Neutrophil (primary cell): ENCODE measurements around the gene BANF2.

Source experiments
- H3K27ac ChIP-seq: fragments of 200-600 bp; sonication (generic); 2 replicates; pipeline ENCODE4 v1.5.1; 2016; ENCODE audit warnings: mild to moderate bottlenecking, moderate library complexity
- H3K27me3 ChIP-seq: fragments of 200-600 bp; sonication (generic); 2 replicates; pipeline ENCODE4 v1.6.0; 2016; ENCODE audit warnings: mild to moderate bottlenecking
- H3K36me3 ChIP-seq: fragments of 200-600 bp; sonication (generic); 2 replicates; pipeline ENCODE4 v1.5.1; 2017
- H3K4me1 ChIP-seq, 2 experiments: fragments of 200-600 bp in 1 of 2; sonication (generic) in 1 of 2; 1 replicate in 1 of 2; 2 replicates in 1 of 2; pipeline versions ENCODE4 v1.5.1 to v1.6.1; 2013 to 2016; ENCODE audit warnings: low read depth in 1 of 2, low read length in 1 of 2, mild to moderate bottlenecking in 1 of 2, moderate library complexity in 1 of 2; ENCODE audit not compliant: control insufficient read depth in 1 of 2, insufficient read depth in 1 of 2
- H3K4me3 ChIP-seq, 2 experiments: fragments of 200-600 bp in 1 of 2; sonication (generic) in 1 of 2; 1 replicate in 1 of 2; 2 replicates in 1 of 2; pipeline ENCODE4 v1.5.1; 2013 to 2016; ENCODE audit warnings: low read depth in 1 of 2, low read length in 1 of 2, mild to moderate bottlenecking in 1 of 2, moderate library complexity in 1 of 2
- H3K9me3 ChIP-seq: fragments of 200-600 bp; sonication (generic); 2 replicates; pipeline ENCODE4 v1.5.1; 2016
- CTCF ChIP-seq: fragments of 200-600 bp; sonication (generic); IDR thresholded peaks from 2 replicates; pipeline ENCODE4 v1.5.1; 2016; ENCODE audit warnings: antibody characterized with exemption

The BANF2 gene

GRCh38 chr20:17728074-17728473, 28.3 kb downstream of the BANF2 start:
- Histone ChIP-seq H3K36me3 (no peaks in the 10 kb centered on the region), H3K4me1 (no peaks in the 10 kb centered on the region), H3K27me3 (peaks cover 5% of the 10 kb centered on the region), H3K9me3 (no peaks in the 10 kb centered on the region), H3K27ac (no peak overlapping the region), H3K4me3 (no peak overlapping the region)
- TF ChIP-seq CTCF = no peak

DNA sequence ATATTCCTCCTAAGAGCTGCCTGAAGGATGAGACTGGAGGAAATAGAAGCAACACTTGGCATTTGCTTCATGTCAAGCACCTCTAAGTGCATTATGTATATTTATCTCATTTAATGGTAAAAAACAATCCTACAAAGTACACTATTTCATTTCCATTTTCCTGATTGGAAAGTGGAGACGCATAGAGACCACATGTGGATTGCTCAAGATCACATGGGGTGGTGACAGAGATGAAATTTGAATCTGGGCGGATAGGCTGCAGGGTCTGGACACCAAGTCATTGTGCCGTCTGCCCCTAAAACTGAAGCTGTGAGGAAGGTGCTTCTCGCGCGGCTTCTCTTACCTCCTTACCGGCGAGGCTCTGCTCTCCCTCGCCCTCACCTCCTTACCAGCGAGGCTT, 30.3 kb downstream of the BANF2 start:
- no peaks in the 10 kb centered on the region for H3K9me3 ChIP-seq
- no peak overlapping the region for H3K27ac ChIP-seq
- no peak for TF ChIP-seq CTCF
- H3K4me1 ChIP-seq = no peaks in the 10 kb centered on the region
- no peak overlapping the region for H3K4me3 ChIP-seq
- H3K27me3 ChIP-seq = no peaks in the 10 kb centered on the region
- no peaks in the 10 kb centered on the region for H3K36me3 ChIP-seq

- TF ChIP-seq CTCF = no peak
- Histone ChIP-seq H3K27me3 (no peaks in the 10 kb centered on the region), H3K4me3 (no peak overlapping the region), H3K27ac (no peak overlapping the region), H3K36me3 (no peaks in the 10 kb centered on the region), H3K9me3 (no peaks in the 10 kb centered on the region), H3K4me1 (no peaks in the 10 kb centered on the region)
Measured at GRCh38 chr20:17731233-17731632, 31.5 kb downstream of the BANF2 start.

GRCh38 chr20:17732907-17733521, 33.2 kb downstream of the BANF2 start:
- no peaks in the 10 kb centered on the region for H3K4me1 ChIP-seq
- H3K27me3 ChIP-seq = no peaks in the 10 kb centered on the region
- H3K36me3 ChIP-seq = no peaks in the 10 kb centered on the region
- no peak overlapping the region for H3K27ac ChIP-seq
- no peak overlapping the region for H3K4me3 ChIP-seq
- H3K9me3 ChIP-seq = no peaks in the 10 kb centered on the region
- no peak for TF ChIP-seq CTCF

DNA sequence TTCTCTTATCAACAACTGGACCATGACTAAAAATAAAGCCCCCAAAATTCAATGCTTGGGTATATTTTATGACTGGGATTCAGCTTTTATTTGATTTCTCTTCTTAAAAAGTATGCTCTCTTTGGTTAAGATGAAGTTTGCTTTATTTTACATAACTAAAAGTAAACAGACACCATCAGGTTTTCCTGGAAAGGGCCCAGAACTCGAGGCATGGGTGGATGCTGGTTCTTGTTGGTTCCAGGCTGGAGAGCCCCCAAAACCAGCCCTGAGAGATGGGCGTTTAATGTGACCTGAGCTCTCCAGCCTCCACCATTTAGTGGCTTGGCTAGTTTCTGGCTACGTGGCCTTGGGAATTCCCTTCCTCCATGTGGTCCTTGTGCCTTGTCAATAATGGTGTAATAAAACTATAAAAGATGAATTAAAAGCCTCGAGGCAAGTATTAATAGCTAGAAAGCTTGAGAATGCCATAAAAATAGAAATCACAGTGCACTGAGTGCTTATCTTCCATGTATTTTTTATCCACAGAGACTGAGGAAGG, 34.1 kb downstream of the BANF2 start:
- TF ChIP-seq CTCF = no peak
- no peaks in the 10 kb centered on the region for H3K4me1 ChIP-seq
- H3K36me3 ChIP-seq = no peaks in the 10 kb centered on the region
- no peak overlapping the region for H3K27ac ChIP-seq
- H3K27me3 ChIP-seq = no peaks in the 10 kb centered on the region
- no peaks in the 10 kb centered on the region for H3K9me3 ChIP-seq
- H3K4me3 ChIP-seq = no peak overlapping the region
